ENCODE data around the gene ERBB4. TPM values are rescaled to one million over a fixed set of nuclear protein-coding genes. Genes with fewer than 3 reads are reported as not detected.

ERBB4 gene
- total and polyA plus RNA-seq, 2 of the 8 experiments (the other 6 are each of a cell fraction or from before 2014, with no cell fraction given) = 0.34 to 1.3 TPM

- TF ChIP-seq PHF8 (conservative IDR thresholded peaks at IDR 0.05; ENCODE audit: low read depth, low read length) (no peak), E2F6 (IDR thresholded peaks at IDR 0.05) (no peak), CHD2 (IDR thresholded peaks at IDR 0.05; ENCODE audit: low read length) (no peak), NRF1 (IDR thresholded peaks at IDR 0.05; ENCODE audit: low read depth, low read length) (no peak), SIRT6 (IDR thresholded peaks at IDR 0.05; ENCODE audit: low read length) (no peak), CHD1 (IDR thresholded peaks at IDR 0.05; ENCODE audit: low read depth, low read length) (no peak), RBBP5 (IDR thresholded peaks at IDR 0.05; ENCODE audit: borderline replicate concordance, low read depth, low read length) (no peak), NANOG (IDR thresholded peaks at IDR 0.05; ENCODE audit: insufficient read depth, low read depth, low read length, poor library complexity, severe bottlenecking) (no peak)
- TF ChIP-seq, protein P1, sequence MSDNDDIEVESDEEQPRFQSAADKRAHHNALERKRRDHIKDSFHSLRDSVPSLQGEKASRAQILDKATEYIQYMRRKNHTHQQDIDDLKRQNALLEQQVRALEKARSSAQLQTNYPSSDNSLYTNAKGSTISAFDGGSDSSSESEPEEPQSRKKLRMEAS (IDR thresholded peaks at IDR 0.05) = no peak
- TF ChIP-seq, protein P2, sequence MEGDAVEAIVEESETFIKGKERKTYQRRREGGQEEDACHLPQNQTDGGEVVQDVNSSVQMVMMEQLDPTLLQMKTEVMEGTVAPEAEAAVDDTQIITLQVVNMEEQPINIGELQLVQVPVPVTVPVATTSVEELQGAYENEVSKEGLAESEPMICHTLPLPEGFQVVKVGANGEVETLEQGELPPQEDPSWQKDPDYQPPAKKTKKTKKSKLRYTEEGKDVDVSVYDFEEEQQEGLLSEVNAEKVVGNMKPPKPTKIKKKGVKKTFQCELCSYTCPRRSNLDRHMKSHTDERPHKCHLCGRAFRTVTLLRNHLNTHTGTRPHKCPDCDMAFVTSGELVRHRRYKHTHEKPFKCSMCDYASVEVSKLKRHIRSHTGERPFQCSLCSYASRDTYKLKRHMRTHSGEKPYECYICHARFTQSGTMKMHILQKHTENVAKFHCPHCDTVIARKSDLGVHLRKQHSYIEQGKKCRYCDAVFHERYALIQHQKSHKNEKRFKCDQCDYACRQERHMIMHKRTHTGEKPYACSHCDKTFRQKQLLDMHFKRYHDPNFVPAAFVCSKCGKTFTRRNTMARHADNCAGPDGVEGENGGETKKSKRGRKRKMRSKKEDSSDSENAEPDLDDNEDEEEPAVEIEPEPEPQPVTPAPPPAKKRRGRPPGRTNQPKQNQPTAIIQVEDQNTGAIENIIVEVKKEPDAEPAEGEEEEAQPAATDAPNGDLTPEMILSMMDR (IDR thresholded peaks at IDR 0.05; ENCODE audit: control extremely low read depth in 1 of 3, insufficient read depth in 1 of 3, low read depth in 1 of 3, low read length in 3 of 3) = no peak
Observed at GRCh38 chr2:212030709-212031108, 507.9 kb downstream of the ERBB4 start (continued).
